GM19193 (cell line): ENCODE measurements around the gene TRAP1.

ENCODE experiments used
- POLR2A ChIP-seq: IDR thresholded peaks from 4 replicates; pipeline ENCODE4 v1.6.1; 2011; ENCODE audit not compliant: insufficient read depth, insufficient read length; ENCODE audit errors: extremely low read depth

TRAP1 gene

GRCh38 chr16:3655396-3656159 is 61.7 kb downstream of the TRAP1 start:
- no peak for TF ChIP-seq POLR2A

GRCh38 chr16:3655030-3655395 is 62.3 kb downstream of the TRAP1 start:
- no peak for TF ChIP-seq POLR2A

DNA sequence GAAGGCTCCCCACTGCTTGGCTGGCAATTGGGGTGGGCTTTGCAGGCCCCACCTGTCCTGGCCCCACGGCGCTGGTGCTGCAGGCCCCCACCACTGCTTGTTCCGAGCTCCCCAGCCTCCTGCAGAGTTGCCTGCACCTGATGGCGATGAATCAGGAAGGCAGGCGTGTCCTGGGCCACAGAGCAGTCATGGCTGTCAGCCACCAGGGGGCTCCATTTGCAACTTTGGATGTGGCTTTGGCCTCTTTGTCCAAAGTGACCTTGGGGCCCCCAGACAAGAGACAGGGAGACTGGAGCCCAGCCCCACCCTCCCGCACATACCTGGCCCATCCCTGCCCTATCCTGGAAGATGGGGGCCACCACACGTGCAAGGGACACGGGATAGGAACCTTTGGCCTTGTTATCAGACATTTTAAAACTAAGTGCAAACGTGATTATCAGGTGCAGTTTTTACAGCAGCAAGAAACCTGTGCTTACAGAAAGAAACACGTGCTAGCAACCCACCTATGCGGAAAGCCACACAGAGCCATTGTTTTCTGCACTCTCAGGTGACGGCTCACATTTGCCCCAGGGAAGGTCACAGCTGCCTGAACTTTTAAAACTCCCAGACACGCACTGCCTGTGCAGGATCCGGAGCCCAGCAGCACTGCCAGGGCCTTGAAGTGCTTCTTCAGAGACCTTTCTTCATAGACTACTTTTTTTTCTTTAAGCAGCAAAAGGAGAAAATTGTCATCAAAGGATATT is 62.9 kb downstream of the TRAP1 start, which contains the start of gene DNASE1:
Gene DNASE1, plus strand, starts transcription at position 443 of the 743 bp plus-strand sequence. CDS start 683 bp downstream, outside the sequence.
- no peak for TF ChIP-seq POLR2A

- TF ChIP-seq POLR2A: no peak
Measured at GRCh38 chr16:3652373-3653195, 64.7 kb downstream of the TRAP1 start.

- TF ChIP-seq POLR2A: no peak
Measured at GRCh38 chr16:3651461-3652372, 65.6 kb downstream of the TRAP1 start.

- TF ChIP-seq POLR2A: no peak
Measured at GRCh38 chr16:3650631-3651265, 66.6 kb downstream of the TRAP1 start.

GRCh38 chr16:3646348-3646920 is 70.9 kb downstream of the TRAP1 start:
- no peak for TF ChIP-seq POLR2A

- no peak for TF ChIP-seq POLR2A
Measured at GRCh38 chr16:3645504-3646347, 71.6 kb downstream of the TRAP1 start.

DNA sequence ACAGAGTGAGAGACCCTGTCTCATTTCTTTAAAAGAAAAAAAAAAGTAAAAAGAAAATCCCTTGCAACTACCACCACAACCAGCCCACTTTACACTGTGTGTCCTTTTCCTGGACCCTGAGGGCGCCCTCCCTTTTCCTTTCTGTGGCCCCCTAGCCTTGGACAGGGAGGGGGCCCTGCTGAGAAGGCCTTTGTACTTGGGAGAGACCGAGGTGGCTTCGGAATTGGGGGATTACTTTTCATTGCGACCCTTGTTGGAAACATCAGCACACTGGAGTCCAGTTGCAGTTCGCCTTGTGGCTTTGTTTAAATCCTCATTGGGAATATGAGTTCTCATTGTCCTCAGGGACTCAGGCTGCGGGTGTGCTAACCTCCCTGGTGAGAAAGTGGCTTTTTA is 72.2 kb downstream of the TRAP1 start:
- no peak for TF ChIP-seq POLR2A

GRCh38 chr16:3643095-3643730 is 74.1 kb downstream of the TRAP1 start:
- TF ChIP-seq POLR2A: no peak

DNA sequence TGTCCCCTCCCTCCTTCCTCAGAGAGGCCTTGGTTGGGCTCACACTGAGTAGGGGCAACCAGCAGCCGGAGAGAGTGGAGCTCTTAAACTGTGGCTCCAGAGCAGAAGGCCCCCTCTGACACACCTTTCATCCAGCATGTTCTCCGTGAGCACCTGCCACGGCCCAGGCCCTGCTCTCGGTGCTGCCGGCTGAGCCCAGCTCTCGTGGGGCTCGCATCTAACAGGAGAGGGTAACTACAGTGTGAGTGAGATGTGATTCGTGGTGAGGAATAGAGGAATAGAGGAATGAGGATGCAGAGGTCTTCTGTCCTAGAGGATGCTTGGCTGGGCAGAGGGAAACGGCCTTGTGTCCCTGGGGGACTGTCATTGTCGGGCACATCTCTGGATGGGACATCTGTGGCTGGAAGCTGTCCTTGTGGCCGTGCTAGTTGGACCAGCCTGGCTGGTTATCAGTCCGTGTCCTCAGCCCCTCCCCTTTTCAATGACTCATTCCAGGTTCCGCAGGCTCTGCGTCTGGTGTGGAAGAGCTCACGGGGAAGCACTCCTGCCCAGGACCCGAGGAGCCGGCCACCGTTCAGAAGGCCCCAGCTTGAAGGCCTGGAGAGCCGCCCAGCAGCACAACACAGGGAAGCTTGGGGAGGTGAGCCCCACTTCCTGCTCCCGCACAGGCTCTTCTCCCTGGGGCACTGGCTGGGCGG is 74.8 kb downstream of the TRAP1 start:
- no peak for TF ChIP-seq POLR2A
